Measurements from ENCODE around the gene FANCC.

The FANCC gene

GRCh38 chr9:95112436-95113280, 204.9 kb downstream of the FANCC start:
- no peak for DNase-seq

GRCh38 chr9:95111716-95112115, 205.8 kb downstream of the FANCC start:
- in situ Hi-C loops (cut with MboI; ENCODE audit: low pct_unique_long_range_greater_than_20kb, low sequenced_read_pairs), result no loop called here
- no peak for DNase-seq

More at GRCh38 chr9:95112436-95113280, 204.9 kb downstream of the FANCC start:
- in situ Hi-C loops (cut with MboI; ENCODE audit: low pct_unique_long_range_greater_than_20kb, low sequenced_read_pairs), result no loop called here

GRCh38 chr9:95110921-95111525, 206.5 kb downstream of the FANCC start:
- no peak for DNase-seq
- in situ Hi-C loops (cut with MboI; ENCODE audit: low pct_unique_long_range_greater_than_20kb, low sequenced_read_pairs), result no loop called here

GRCh38 chr9:95109456-95109855, 208.1 kb downstream of the FANCC start:
- in situ Hi-C loops (cut with MboI; ENCODE audit: low pct_unique_long_range_greater_than_20kb, low sequenced_read_pairs), result no loop called here
- no peak for DNase-seq

GRCh38 chr9:95108777-95109176, 208.7 kb downstream of the FANCC start:
- DNase-seq, result no peak
- in situ Hi-C loops (cut with MboI; ENCODE audit: low pct_unique_long_range_greater_than_20kb, low sequenced_read_pairs), result no loop called here

- in situ Hi-C loops (cut with MboI; ENCODE audit: low pct_unique_long_range_greater_than_20kb, low sequenced_read_pairs), result no loop called here
These were observed 209.5 kb downstream of the FANCC start for GRCh38 chr9:95107976-95108375.

GRCh38 chr9:95107001-95107749, 210.3 kb downstream of the FANCC start:
- DNase-seq, result no peak
- in situ Hi-C loops (cut with MboI; ENCODE audit: low pct_unique_long_range_greater_than_20kb, low sequenced_read_pairs), result no loop called here

More at GRCh38 chr9:95107976-95108375, 209.5 kb downstream of the FANCC start:
- DNase-seq, result no peak

- no peak for DNase-seq
- in situ Hi-C loops (cut with MboI; ENCODE audit: low pct_unique_long_range_greater_than_20kb, low sequenced_read_pairs), result no loop called here
These were observed 211.8 kb downstream of the FANCC start for GRCh38 chr9:95105519-95106287.

- no peak for DNase-seq
- in situ Hi-C loops (cut with MboI; ENCODE audit: low pct_unique_long_range_greater_than_20kb, low sequenced_read_pairs), result no loop called here
These were observed 212.5 kb downstream of the FANCC start for GRCh38 chr9:95104980-95105379.

GRCh38 chr9:95104581-95104960, 212.9 kb downstream of the FANCC start:
- in situ Hi-C loops (cut with MboI; ENCODE audit: low pct_unique_long_range_greater_than_20kb, low sequenced_read_pairs), result no loop called here
- DNase-seq, result no peak

GRCh38 chr9:95103871-95104580, 213.5 kb downstream of the FANCC start:
- in situ Hi-C loops (cut with MboI; ENCODE audit: low pct_unique_long_range_greater_than_20kb, low sequenced_read_pairs), result no loop called here
- DNase-seq, result no peak

GRCh38 chr9:95103281-95103771, 214.2 kb downstream of the FANCC start:
- DNase-seq, result no peak
- in situ Hi-C loops (cut with MboI; ENCODE audit: low pct_unique_long_range_greater_than_20kb, low sequenced_read_pairs), result no loop called here

GRCh38 chr9:95102572-95102971, 214.9 kb downstream of the FANCC start:
- no peak for DNase-seq
- in situ Hi-C loops (cut with MboI; ENCODE audit: low pct_unique_long_range_greater_than_20kb, low sequenced_read_pairs), result no loop called here

- no peak for DNase-seq
- in situ Hi-C loops (cut with MboI; ENCODE audit: low pct_unique_long_range_greater_than_20kb, low sequenced_read_pairs), result no loop called here
These were observed 215.5 kb downstream of the FANCC start for GRCh38 chr9:95102001-95102433.

GRCh38 chr9:95101326-95101725, 216.2 kb downstream of the FANCC start:
- no peak for DNase-seq
- in situ Hi-C loops (cut with MboI; ENCODE audit: low pct_unique_long_range_greater_than_20kb, low sequenced_read_pairs), result no loop called here

GRCh38 chr9:95100071-95100627, 217.4 kb downstream of the FANCC start:
- no peak for DNase-seq
- in situ Hi-C loops (cut with MboI; ENCODE audit: low pct_unique_long_range_greater_than_20kb, low sequenced_read_pairs), result no loop called here

GRCh38 chr9:95099321-95100070, 218.0 kb downstream of the FANCC start:
- DNase-seq, result no peak
- in situ Hi-C loops (cut with MboI; ENCODE audit: low pct_unique_long_range_greater_than_20kb, low sequenced_read_pairs), result no loop called here

All from KBM-7 (cell line).